ENCODE measurements around the gene EPB41L4A.

DNA sequence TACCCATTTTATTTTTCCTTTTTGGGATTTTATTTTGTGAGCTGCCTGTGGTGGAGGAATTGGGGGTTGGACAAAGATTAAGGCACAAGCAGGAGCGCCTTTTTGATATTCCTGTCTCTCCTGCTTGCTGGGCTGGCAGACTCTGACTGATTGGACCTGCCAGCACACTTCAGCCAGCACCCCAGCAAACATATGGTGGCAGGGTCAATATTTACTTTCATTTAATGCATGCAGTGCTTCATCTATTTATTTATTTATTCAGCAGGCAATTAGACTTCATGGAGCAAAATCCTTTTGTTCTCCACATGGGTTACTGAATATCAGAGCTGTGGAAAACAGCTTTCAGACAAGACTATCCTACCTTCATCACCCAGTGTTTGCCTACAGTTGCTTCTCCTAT is 48.4 kb upstream of the EPB41L4A start:
- TF ChIP-seq, protein P1, sequence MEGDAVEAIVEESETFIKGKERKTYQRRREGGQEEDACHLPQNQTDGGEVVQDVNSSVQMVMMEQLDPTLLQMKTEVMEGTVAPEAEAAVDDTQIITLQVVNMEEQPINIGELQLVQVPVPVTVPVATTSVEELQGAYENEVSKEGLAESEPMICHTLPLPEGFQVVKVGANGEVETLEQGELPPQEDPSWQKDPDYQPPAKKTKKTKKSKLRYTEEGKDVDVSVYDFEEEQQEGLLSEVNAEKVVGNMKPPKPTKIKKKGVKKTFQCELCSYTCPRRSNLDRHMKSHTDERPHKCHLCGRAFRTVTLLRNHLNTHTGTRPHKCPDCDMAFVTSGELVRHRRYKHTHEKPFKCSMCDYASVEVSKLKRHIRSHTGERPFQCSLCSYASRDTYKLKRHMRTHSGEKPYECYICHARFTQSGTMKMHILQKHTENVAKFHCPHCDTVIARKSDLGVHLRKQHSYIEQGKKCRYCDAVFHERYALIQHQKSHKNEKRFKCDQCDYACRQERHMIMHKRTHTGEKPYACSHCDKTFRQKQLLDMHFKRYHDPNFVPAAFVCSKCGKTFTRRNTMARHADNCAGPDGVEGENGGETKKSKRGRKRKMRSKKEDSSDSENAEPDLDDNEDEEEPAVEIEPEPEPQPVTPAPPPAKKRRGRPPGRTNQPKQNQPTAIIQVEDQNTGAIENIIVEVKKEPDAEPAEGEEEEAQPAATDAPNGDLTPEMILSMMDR (IDR thresholded peaks at IDR 0.05), result no peak
- TF ChIP-seq POLR2A (IDR thresholded peaks at IDR 0.05), result no peak

Data from lower leg skin (tissue), 3 donors.